HG03060 (cell line): Measurements from ENCODE around the gene PDCL3.
A peak's percentile ranks its signal among the peaks of the same experiment; 100 is the strongest.

Source experiments
- ATAC-seq: cut with Tn5 transposase; IDR thresholded peaks from one replicate; pipeline ENCODE4 v1.9.1; 2021; ENCODE audit warnings: low read depth, moderate number of reproducible peaks; ENCODE audit not compliant: unreplicated experiment

Gene PDCL3

DNA sequence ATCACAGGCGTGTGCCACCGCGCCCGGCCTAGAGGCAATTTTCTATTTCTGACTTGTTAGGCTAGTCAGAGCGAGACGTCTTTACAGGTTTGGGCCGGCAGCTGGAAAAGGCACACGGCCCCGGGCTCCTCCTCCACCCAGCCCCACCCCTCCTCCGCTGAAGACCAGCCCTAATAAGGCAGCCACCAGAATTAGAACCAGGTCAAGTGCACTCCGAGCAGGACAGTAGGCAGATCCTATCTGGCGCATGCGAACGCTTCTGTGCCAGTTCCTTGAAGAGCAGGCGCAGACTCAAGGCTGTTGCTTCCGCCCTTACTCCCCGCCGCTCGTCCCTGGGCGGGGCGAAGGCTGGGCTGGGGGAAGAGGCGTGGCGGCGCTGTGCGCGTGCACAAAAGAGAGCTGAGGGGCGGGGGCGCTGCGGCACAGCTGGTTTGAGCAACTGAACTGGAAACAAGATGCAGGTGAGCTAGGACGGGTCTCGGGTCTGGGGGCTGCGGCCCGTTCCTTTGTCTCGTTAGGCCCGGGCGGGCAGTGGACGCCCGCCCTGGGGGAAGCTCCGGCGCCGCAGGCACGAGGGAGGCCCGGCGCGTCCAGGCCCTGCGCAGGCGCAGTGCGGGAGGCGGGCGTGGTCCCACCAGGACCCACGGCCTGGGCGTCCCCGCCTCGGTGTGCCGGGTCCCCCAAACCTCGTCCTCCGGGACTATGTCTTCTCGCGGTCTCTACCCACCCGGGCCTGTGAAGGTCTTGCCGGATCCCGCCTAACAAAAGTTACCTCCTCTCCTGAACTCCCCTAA, at the start of gene PDCL3:
Gene PDCL3 (plus strand): TSS at position 381 of the 794 bp plus-strand sequence. CDS start 75 bp downstream, at position 456.
- ATAC-seq, result peak; percentile 96

DNA sequence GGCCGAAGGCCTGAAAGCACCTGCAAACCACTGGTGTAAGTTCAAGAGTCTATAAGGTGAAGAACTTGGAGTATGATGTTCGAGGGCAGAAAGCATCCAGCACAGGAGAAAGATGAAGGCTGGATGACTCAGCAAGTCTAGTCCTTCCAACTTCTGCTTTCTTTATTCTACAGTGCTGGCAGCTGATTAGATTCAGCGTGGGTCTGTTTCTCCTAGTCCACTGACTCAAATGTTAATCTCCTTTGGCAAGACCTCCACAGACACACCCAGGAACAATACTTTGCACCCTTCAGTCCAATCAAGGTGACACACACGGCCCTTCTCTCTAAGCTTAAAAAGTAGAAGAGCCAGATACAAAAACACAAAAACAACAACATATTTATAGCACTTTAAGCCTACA, 49.1 kb upstream of the PDCL3 start:
- no peak for ATAC-seq

DNA sequence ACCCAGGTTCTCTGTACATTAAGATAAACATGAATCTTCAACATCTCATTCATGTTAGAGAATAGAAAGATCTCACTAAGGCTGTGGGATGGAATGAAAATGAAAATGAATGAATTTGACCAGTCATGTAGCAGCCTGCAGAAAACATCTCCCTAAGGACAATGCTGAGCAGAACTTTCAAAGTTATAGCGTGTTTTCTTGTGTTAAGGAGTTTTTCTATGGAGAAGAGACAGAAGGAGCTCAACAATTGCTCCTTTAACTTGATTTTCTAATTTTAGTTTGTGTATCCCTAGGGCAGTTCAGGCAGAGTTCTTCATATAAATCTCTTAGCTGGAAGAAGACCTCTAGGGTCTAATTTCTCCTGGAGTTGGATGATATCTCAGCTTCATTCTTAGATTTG, 45.2 kb upstream of the PDCL3 start:
- ATAC-seq, result no peak

DNA sequence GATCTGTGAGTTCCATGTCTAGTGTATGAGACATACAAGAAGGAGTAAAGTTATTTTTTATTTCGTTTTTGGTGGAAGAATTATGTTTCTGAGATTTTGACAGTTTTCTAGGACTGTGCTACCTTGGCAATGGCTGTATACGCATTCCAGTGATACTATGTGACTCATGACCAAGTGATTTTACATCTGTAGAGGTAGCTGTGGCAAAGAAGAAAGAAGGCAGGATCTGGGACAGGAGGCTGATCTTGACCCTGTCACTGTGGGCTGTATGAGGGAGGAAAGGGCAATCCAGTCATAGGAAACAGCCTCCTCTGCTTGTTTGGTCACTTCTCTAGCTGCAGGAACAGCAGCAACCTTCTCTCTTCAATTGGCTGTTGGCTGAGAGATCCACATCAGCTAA, 44.0 kb upstream of the PDCL3 start:
- no peak for ATAC-seq

DNA sequence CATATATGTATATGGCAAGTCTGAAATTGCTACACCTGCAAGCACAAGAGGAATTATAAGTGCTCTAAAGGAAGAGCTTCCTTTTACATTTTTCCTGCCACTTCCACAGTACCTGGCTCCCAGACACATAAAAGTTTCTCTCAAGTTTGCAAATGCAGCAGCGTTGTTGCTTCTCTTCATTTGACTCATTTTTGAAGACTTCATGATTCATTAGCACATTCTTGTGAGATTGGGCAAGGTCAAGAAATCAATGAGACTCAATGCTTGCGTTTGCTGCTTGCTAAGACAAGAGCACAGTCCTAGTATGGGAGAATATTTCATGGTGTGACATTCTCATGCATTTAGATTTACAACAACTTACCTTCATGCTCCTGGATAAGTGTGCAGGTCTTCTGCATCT, 42.6 kb upstream of the PDCL3 start:
- no peak for ATAC-seq

DNA sequence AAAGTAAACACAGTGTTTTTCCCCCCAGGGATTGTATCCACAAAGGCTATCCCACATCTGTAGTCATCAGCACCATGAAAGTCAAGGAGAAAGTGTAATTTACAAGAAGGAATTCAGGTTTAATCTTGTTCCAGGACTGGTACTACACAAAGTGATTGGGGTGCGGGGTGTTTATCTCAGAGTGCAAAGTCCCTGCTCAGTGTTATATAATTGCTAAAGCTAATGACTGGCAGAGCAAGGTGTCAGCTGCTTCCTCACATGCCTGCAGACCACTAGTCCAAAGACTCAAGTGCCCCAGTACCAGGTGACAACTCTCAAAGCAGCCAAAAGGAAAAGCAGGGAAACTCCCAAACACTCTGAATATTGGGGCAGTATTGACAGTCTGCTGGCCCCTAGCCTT, 40.4 kb upstream of the PDCL3 start:
- no peak for ATAC-seq

DNA sequence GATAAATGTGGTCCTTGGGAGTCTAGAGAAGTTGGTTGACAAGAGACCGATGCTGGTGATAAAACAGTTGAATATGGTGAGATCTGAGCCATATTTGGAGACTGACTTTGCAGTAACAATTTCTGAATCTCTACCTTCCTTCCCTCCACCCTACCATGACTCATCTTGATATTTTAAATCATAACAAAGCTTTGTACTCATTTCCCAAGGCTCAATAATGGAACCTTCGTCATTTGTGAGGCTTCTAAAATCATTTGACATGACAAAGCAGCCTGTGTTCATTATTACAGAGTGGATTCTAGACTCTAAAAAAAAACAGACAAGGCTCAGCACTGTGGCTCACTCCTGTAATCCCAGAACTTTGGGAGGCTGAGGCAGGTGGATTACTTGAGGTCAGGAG, 38.5 kb upstream of the PDCL3 start:
- no peak for ATAC-seq

DNA sequence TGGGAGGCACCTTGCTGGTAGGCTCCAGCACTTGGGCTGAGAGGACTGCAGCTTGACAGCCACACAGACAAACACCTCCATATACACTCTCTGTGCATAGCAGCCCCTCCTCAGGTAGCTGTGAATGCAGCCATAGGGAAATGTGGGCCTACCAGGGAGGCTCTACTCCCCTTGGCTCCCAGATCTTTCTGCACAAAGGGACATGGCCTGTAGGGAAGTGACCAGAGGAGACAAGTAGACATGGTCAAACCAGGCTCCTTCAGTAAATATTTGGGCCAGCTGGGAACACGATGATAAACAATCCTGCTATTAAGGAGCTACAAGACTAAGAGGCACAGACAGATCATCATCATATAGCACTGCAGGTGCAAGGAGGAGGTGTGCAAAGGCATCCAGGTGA, 35.9 kb upstream of the PDCL3 start:
- no peak for ATAC-seq

DNA sequence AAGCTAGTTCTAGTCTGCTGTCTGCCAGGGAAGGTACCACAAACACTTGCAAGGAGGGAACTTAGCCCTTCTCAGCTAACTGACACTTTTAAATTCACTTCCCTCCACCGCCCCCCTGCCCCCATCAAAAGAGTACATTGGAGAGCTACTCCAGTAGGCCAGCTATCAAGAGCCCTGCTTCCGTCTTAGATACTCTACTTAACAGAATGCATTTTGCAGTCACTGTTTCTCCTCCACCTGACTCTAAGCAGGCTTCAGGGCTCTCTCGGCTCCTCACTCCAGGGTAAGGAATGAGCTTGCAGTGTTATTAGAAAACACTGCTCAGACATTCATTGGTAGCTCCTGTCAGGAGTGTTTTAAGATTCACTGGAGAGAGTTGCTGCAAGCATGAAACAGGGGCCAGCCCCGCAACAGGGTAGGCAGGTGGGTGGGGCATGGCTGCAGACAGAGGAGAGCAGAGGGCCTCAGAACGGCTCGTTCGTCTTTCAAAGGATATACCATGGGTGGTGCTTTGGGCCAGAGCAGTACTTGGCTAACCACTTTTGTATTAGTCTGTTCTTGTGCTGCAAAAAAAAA, 35.3 kb upstream of the PDCL3 start:
- ATAC-seq, result no peak

DNA sequence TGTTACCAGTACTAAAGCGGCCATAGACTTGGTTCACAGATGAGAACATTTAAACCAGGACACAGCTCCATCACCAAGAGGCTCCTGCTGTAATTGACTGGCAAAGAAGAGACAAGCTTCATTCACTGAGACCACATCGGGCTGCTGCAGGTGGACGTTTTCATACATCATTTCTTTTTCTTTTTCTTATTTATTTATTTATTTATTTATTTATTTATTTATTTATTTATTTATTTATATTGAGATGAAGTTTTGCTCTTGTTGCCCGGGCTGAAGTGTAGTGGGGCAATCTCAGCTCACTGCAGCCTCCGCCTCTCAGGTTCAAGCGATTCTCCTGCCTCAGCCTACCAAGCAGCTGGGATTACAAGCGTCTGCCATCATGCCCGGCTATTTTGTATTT, 33.6 kb upstream of the PDCL3 start:
- ATAC-seq, result no peak

DNA sequence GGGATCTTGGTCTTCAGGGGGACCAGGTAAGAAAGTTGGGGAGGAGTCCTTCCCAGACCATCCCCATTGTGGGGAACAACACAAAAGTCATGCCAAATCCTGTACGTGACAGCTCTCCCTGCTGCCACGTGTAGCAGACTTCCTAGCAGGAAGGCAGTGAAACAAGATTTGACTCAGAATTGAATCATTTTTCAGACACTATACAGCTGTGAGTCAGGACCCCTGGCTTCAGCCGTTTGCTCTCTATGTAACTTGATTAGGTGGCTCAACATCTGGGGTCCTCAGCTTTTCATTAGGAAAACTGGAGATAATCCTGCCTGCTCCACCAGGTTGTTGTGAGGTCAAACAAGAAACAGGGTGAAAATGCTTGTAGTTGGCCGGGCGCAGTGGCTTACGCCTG, 32.9 kb upstream of the PDCL3 start:
- no peak for ATAC-seq

DNA sequence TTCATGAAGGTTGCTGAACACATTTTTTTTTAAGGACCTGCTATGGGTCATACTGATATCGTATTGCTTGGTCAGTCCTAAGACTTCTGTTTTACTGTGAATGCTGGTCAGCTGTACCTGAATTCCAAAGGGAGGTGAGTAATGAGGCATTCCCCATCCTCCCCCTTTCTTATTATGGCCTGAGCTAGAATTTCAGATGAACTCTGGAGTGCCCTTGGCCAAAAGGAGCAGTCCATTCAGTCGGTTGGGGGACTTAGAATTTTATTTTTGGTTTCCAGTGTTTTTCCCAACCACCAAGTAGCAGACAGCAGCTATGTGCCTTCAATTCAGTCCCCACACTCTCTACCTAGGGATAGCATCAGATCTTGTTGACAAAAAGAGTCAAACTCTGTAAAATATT, 26.9 kb upstream of the PDCL3 start:
- ATAC-seq, result no peak

DNA sequence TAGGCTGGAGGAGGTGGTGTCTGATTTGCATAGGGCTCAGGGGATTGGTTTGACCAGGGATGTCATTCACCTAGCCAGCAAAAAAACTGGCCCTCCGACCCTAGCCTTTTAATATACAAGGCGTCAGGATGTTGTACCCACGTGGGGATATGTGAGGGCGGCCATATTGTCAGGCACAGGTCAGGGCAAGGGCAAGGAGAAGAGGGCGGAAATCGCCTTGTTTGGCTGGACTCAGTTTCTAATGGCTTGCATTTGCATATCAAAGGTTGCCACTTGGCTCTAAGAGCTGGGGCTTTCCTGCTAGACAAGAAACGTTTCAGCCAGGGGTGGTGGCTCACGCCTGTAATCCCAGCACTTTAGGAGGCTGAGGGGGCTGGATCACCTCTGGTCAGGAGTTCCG, 24.9 kb upstream of the PDCL3 start:
- ATAC-seq, result no peak

DNA sequence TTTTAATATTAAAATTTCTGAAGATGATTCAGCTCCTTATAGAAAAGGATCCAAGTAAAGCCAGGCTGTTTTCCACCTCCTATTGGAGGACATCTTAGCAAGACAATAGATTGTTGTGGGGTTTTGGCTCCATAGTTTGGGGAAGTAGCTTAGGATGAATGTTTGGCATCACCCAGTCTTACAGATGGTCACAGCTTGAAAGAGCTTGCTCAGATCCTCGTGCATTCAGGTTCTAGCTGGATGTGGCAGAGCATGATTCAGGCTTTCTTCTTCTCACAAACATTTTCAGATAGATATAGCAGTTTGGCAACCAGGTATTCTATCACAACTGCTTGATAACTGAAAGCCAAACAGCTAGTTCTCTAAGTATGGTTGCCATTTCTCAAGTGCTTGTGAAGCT, 23.6 kb upstream of the PDCL3 start:
- ATAC-seq, result no peak

DNA sequence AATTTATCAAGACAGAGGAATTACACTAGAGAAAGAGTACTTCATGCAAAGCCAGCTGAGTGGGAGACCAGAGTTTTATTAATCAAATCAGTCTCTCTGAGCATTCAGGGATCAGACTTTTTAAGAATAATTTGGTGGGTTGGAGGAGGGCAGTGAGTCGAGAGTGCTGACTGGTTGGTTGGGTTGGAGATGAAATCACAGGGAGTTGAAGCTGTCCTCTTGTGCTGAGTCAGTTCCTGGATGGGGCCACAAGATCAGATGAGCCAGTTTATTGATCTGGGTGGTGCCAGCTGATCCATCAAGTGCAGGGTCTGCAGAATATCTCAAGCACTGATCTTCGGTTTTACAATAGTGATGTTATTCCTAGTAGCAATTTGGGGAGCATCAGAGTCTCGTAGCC, 21.4 kb upstream of the PDCL3 start:
- no peak for ATAC-seq

DNA sequence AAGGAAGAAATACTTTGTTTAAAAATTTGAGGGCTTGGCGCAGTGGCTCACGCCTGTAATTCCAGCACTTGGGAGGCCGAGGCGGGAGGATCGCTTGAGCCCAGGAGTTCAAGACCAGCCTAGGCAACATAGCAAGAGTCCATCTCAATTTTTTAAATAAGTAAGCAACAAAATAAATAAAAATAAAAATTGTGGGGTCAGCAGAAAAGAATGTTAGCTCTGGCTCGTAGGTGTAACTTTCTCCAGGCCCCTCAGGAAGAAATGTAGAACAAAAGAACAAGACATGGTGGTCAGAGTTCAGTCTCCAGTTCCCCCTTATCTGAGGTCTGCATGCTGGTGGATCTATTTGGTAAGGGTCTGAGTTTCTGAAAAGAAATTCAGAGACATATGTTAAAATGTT, 20.4 kb upstream of the PDCL3 start:
- ATAC-seq, result no peak

DNA sequence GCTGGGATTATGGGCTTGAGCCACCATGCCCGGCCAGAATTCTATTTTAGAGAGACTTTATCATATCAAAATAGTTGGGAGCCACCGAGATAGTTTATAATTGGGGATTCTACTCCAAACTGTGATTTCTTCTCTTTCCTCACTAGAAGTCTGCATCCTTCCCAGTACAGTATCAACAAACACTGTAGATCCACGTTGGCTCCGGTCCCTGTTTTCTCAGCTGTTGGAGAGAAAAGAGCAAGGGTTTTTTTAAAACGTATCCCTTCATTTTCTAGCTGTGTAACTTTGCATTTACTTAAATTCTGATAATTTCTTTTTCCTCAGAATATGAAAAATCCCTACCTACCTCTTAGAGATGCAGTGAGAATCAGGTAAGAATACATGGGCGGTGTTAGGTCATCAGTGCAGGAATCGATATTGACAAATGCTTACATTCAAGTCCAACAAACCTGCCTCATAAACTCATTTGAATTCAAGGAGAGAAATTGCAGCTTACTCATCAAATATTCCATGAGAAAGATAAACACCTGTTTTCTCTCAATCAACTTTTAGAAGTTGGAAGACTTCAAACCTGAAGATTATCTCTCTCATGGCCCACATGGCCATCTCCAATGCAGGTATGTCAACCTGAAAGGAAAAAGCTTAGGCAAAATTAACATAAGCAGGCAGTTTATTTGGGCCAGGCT, 17.7 kb upstream of the PDCL3 start:
- ATAC-seq, result no peak

DNA sequence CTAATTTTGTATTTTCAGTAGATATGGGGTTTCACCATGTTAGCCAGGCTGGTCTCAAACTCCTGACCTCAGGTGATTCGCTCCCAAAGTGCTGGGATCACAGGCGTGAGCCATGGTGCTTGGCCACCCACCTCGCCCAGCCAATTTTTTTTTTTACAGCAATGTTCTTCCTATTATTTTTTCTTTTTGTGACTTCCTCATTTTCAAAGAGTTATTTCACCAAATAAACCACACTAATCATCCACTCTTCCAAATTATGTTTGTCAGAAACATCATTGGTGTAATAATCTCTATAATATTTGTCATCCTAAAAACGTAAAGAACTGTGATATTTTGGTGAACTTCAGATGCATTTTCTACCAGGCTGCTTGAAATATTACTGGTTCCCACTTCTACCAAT, 16.3 kb upstream of the PDCL3 start:
- no peak for ATAC-seq

DNA sequence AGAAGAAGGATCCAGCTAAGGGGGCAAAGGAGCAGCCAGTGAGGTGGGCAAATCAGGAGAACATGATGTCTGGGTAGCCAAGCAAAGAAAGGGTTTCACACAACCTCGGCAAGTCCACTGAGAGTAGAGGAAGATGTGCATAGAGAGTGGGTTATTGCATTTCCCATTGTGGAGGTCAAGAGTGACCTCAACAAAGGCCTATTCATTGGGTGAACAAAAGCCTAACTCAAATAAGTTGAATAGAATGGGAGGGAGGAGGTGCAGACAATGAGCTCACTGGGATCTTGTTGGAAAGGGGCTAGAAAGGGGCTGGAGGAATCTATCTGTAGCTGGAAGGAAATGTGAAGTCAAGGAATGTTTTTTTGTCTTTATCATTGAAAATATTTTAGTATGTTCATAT, 14.0 kb upstream of the PDCL3 start:
- ATAC-seq, result no peak

DNA sequence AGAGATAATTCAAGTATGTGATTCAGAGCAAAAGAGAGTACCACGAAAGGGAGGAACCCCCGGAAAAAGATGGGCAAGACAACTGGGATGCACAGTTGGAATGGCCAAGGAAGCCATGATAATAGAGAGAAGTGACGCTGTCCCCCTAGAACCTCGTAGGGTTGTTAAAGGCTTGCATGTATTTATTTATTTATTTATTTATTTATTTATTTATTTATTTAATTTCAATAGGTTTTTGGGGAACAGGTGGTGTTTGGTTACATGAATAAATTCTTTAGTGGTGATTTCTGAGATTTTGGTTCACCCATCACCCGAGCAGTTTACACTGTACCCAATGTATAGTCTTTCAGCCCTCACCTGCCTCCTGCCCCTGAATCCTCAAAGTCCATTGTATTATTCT, 11.5 kb upstream of the PDCL3 start:
- no peak for ATAC-seq

DNA sequence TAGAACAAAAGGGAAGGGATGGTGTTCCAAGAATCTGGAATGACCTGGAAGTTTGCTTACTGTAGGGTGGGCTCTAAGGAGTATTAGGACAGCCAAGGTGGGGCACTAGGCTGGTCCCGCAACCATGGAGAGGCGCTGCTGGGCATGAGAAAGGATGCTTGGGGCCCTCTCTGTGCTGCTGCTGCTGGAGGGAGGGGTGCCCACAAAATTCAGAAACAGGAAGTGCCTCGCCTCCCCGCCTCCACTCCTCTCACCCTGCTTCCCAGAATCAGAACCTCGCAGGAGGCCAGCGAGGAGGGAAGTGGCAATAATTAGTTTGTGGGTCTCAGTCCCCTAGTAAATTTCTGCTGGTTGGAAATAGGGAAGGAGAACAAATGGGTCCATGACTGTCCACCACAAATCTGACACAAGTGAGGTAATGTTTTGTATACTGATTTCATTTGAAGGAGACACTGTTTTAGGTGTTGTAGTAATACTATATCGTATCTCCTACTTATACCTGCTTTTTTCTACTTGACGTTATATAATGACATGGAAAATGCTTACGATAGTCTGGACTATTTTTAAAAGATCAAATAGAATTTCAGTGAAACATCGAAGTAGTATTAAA, 7.9 kb upstream of the PDCL3 start:
- no peak for ATAC-seq

DNA sequence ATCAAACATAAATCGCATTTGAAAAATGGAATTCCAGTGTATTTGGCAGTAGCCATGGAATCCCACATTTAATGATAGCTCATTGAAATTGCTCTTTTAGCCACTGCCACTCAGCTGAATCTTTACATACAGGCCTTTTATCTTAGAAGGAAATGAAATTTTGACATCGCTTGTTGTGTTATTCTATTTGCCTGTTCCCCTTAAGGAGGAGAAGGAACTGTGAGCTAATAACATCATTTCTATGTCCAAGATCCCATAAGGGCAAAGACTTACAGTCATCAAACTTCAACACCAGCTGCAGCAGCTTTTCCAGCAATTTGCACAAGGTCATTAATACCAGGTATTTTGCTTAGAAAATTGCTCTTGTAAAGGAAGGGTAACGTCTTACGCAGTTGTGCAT, 6.0 kb upstream of the PDCL3 start:
- no peak for ATAC-seq
